Gastroesophageal sphincter (tissue), 4 donors: ENCODE results near the gene DPP6. TPM values are rescaled to one million over a fixed set of nuclear protein-coding genes. Genes with fewer than 3 reads are reported as not detected.

Experiments
- ATAC-seq: fragments of 150-250 bp; one replicate; pipeline ENCODE4 v1.9.1; 2016; ENCODE audit warnings: mild to moderate bottlenecking, moderate library complexity
- H3K27ac ChIP-seq, 4 donors: fragments of 200-600 bp; sonication (generic) in 3 of 4; 1 replicate in 3 of 4; 2 replicates in 1 of 4; pipeline ENCODE4 v1.5.1; 2016 to 2019
- H3K27me3 ChIP-seq: fragments of 200-600 bp; sonication (generic); one replicate; pipeline ENCODE4 v1.5.1; 2019
- H3K36me3 ChIP-seq, 2 donors: fragments of 200-600 bp; sonication (generic); one replicate each; pipeline ENCODE4 v1.5.1; 2019; ENCODE audit warnings: control low read depth in 1 of 2
- H3K4me1 ChIP-seq, 3 donors: fragments of 200-600 bp; sonication (generic); 1 replicate in 2 of 3; 2 replicates in 1 of 3; pipeline ENCODE4 v1.5.1; 2016 to 2019; ENCODE audit warnings: control low read depth in 2 of 3
- H3K4me3 ChIP-seq, 2 donors: fragments of 200-600 bp; sonication (generic); one replicate each; pipeline ENCODE4 v1.5.1; 2019; ENCODE audit warnings: mild to moderate bottlenecking in 1 of 2, moderate library complexity in 1 of 2
- H3K9me3 ChIP-seq, 3 donors: fragments of 200-600 bp; sonication (generic); one replicate each; pipeline ENCODE4 v1.5.1; 2017 to 2019; ENCODE audit warnings: control low read depth in 2 of 3
- CTCF ChIP-seq, 4 experiments: fragments of 200-600 bp in 2 of 4; fragments of 450-650 bp in 2 of 4; sonication (generic) in 1 of 4; IDR thresholded peaks; one replicate each; pipeline ENCODE4 v1.5.1; 2017 to 2019; ENCODE audit warnings: antibody characterized with exemption in 4 of 4, mild to moderate bottlenecking in 2 of 4, moderate library complexity in 2 of 4
- EP300 ChIP-seq: sonication (generic); formaldehyde crosslinking; IDR thresholded peaks from one replicate; pipeline ENCODE4 v1.6.1; 2017; ENCODE audit warnings: antibody characterized with exemption, mild to moderate bottlenecking
- POLR2A ChIP-seq, 2 donors: fragments of 450-650 bp; IDR thresholded peaks; one replicate each; pipeline ENCODE4 v1.6.1; 2017; ENCODE audit warnings: antibody characterized with exemption in 2 of 2, mild to moderate bottlenecking in 2 of 2, moderate library complexity in 1 of 2
- POLR2AphosphoS5 ChIP-seq: sonication (generic); formaldehyde crosslinking; IDR thresholded peaks from one replicate; pipeline ENCODE4 v1.6.1; 2017; ENCODE audit warnings: antibody characterized with exemption
- WGBS, 2 donors: methylation state at CpG; one replicate each; pipeline ENCODE4 v1.1.5; 2018; ENCODE audit warnings: low coverage in 1 of 2; 5-methylcytosine and 5-hydroxymethylcytosine counted together
- total RNA-seq, 4 donors: library from RNA; depleted of rRNA; stranded (reverse); fragments of >200 nt; gene quantifications; one replicate each; pipeline ENCODE4 v1.1.0, GENCODE V29; 2016

DPP6 gene
- total RNA-seq, 4 donors from 2014 or later, result 14.3 to 40.0 (median 23.1) TPM

- H3K4me3 ChIP-seq, result no peak overlapping the region
- no peaks in the 10 kb centered on the region for H3K4me1 ChIP-seq
- no peaks in the 10 kb centered on the region for H3K9me3 ChIP-seq
- no peak for ATAC-seq
- no peak for TF ChIP-seq CTCF (IDR thresholded peaks at IDR 0.05)
- no peaks in the 10 kb centered on the region for H3K27me3 ChIP-seq
- H3K36me3 ChIP-seq, result no peaks in the 10 kb centered on the region
- 22 to 49% methylated on average over 12 of the region's 12 CpGs for WGBS, 2 donors
- no peak overlapping the region for H3K27ac ChIP-seq
These were observed 278.1 kb downstream of the DPP6 start for GRCh38 chr7:154330318-154330717.

GRCh38 chr7:154332811-154333580, 280.8 kb downstream of the DPP6 start:
- Histone ChIP-seq H3K27ac (no peak overlapping the region), H3K4me1 (no peaks in the 10 kb centered on the region), H3K27me3 (no peaks in the 10 kb centered on the region), H3K9me3 (no peaks in the 10 kb centered on the region), H3K36me3 (no peaks in the 10 kb centered on the region), H3K4me3 (no peak overlapping the region)
- WGBS, 2 donors, result 74 to 88% methylated on average over 13 to 15 of the region's 15 CpGs
- TF ChIP-seq POLR2AphosphoS5, result no peak
- ATAC-seq, result no peak

- WGBS, 2 donors, result 40 to 95% methylated on average over 1 to 4 of the region's 12 CpGs
- H3K4me3 ChIP-seq, result no peak overlapping the region
- H3K27me3 ChIP-seq, result no peaks in the 10 kb centered on the region
- no peaks in the 10 kb centered on the region for H3K9me3 ChIP-seq
- no peaks in the 10 kb centered on the region for H3K36me3 ChIP-seq
- no peak overlapping the region for H3K27ac ChIP-seq
- no peak for TF ChIP-seq POLR2AphosphoS5
- TF ChIP-seq POLR2A (IDR thresholded peaks at IDR 0.05), result no peak
- no peak for TF ChIP-seq CTCF (IDR thresholded peaks at IDR 0.05)
- TF ChIP-seq EP300, result no peak
- no peak for ATAC-seq
- no peaks in the 10 kb centered on the region for H3K4me1 ChIP-seq
These were observed 284.1 kb downstream of the DPP6 start for GRCh38 chr7:154336295-154336694.

GRCh38 chr7:154338701-154339506, 286.7 kb downstream of the DPP6 start:
- TF ChIP-seq POLR2AphosphoS5, result no peak
- Histone ChIP-seq H3K27me3 (no peaks in the 10 kb centered on the region), H3K27ac (no peak overlapping the region), H3K9me3 (no peaks in the 10 kb centered on the region), H3K4me3 (no peak overlapping the region), H3K36me3 (no peaks in the 10 kb centered on the region), H3K4me1 (no peaks in the 10 kb centered on the region)
- 48 to 65% methylated on average over 19 to 20 of the region's 23 CpGs for WGBS, 2 donors
- ATAC-seq, result no peak

- no peaks in the 10 kb centered on the region for H3K9me3 ChIP-seq
- no peaks in the 10 kb centered on the region for H3K4me1 ChIP-seq
- H3K27ac ChIP-seq, result no peak overlapping the region
- no peak overlapping the region for H3K4me3 ChIP-seq
- H3K27me3 ChIP-seq, result no peaks in the 10 kb centered on the region
- no peak for ATAC-seq
- WGBS, 2 donors, result 80 to 84% methylated on average over 3 to 12 of the region's 14 CpGs
- TF ChIP-seq POLR2AphosphoS5, result no peak
- TF ChIP-seq POLR2A (IDR thresholded peaks at IDR 0.05), result no peak
- TF ChIP-seq EP300, result no peak
- TF ChIP-seq CTCF (IDR thresholded peaks at IDR 0.05), result no peak
- no peaks in the 10 kb centered on the region for H3K36me3 ChIP-seq
These were observed 290.9 kb downstream of the DPP6 start for GRCh38 chr7:154342971-154343633.
